OCI-LY3 (cell line): ENCODE results near the gene OSBPL7.

Experiments used
- H2AFZ ChIP-seq: fragments of 200-600, 300-600 bp; shearing (Covaris generic); 2 replicates; pipeline ENCODE4 v1.6.0; 2014; ENCODE audit warnings: antibody characterized with exemption, low read depth, low read length
- H3K27ac ChIP-seq: fragments of 200-600, 300-600 bp; sonication (generic); 2 replicates; pipeline ENCODE4 v1.5.1; 2014; ENCODE audit warnings: mild to moderate bottlenecking, low read length, moderate library complexity, mixed read lengths
- H3K27me3 ChIP-seq: fragments of 200-600, 300-600 bp; sonication (generic); 2 replicates; pipeline ENCODE4 v1.6.1; 2014; ENCODE audit warnings: low read depth, low read length, mixed read lengths
- H3K36me3 ChIP-seq: fragments of 200-600, 300-600 bp; sonication (generic); replicated peaks from 2 replicates; pipeline ENCODE3; 2014; ENCODE audit warnings: low read depth, low read length, mixed read lengths
- H3K4me1 ChIP-seq: fragments of 300-600, 200-600 bp; sonication (generic); 2 replicates; pipeline ENCODE4 v1.6.1; 2014; ENCODE audit warnings: low read length, mixed read lengths
- H3K4me2 ChIP-seq: fragments of 200-600, 300-600 bp; sonication (generic); 2 replicates; pipeline ENCODE4 v1.6.1; 2014; ENCODE audit warnings: low read length, mixed read lengths
- H3K4me3 ChIP-seq: fragments of 300-600, 200-600 bp; sonication (generic); 2 replicates; pipeline ENCODE4 v1.5.1; 2014; ENCODE audit warnings: antibody characterized with exemption, mild to moderate bottlenecking, low read length, moderate library complexity
- H3K79me2 ChIP-seq: fragments of 300-600, 200-600 bp; shearing (Covaris generic); 2 replicates; pipeline ENCODE4 v1.6.1; 2014; ENCODE audit warnings: mild to moderate bottlenecking, low read length, mixed read lengths
- H3K9ac ChIP-seq: fragments of 300-600, 200-600 bp; shearing (Covaris generic); 2 replicates; pipeline ENCODE4 v1.6.0; 2014; ENCODE audit warnings: mild to moderate bottlenecking, low read length, moderate library complexity
- H3K9me3 ChIP-seq: fragments of 200-600, 300-600 bp; shearing (Covaris generic); 2 replicates; pipeline ENCODE4 v1.6.1; 2014; ENCODE audit warnings: low read length, mixed read lengths; ENCODE audit not compliant: insufficient read depth
- H4K20me1 ChIP-seq: fragments of 200-600, 300-600 bp; sonication (generic); 2 replicates; pipeline ENCODE4 v1.6.1; 2016; ENCODE audit warnings: low read length, mixed read lengths; ENCODE audit not compliant: insufficient read depth
- CTCF ChIP-seq: fragments of 200-600, 300-600 bp; sonication (generic); IDR thresholded peaks from 2 replicates; pipeline ENCODE4 v1.5.1; 2014; ENCODE audit warnings: antibody characterized with exemption, low read length, low read depth
- EZH2phosphoT487 ChIP-seq: fragments of 200-600 bp; shearing (Covaris generic); IDR thresholded peaks from 2 replicates; pipeline ENCODE4 v1.6.1; 2018; ENCODE audit warnings: antibody characterized with exemption, mixed run types, low read depth

Gene OSBPL7

GRCh38 chr17:47830396-47831002 is 8.9 kb upstream of the OSBPL7 start:
- H4K20me1 ChIP-seq = no peaks in the 10 kb centered on the region
- no peak for TF ChIP-seq CTCF
- peaks cover 16% of the 10 kb centered on the region for H3K36me3 ChIP-seq
- peak overlapping the region; percentile 84 for H3K9ac ChIP-seq
- H2AFZ ChIP-seq = no peak overlapping the region
- H3K4me2 ChIP-seq = peak overlapping the region; percentile 73
- no peaks in the 10 kb centered on the region for H3K27me3 ChIP-seq
- H3K27ac ChIP-seq = peak overlapping the region; percentile 42; the same call in 1 of the 2 replicates
- H3K9me3 ChIP-seq = no peaks in the 10 kb centered on the region
- peak overlapping the region; percentile 95 for H3K4me3 ChIP-seq
- peaks cover 17% of the 10 kb centered on the region for H3K4me1 ChIP-seq
- H3K79me2 ChIP-seq = peaks cover 28% of the 10 kb centered on the region

- Histone ChIP-seq H3K36me3 (peaks cover 18% of the 10 kb centered on the region), H3K79me2 (peaks cover 28% of the 10 kb centered on the region), H3K9ac (no peak overlapping the region), H3K4me3 (no peak overlapping the region), H3K4me2 (peak overlapping the region; percentile 73; the same call in 1 of the 2 replicates), H3K4me1 (peaks cover 17% of the 10 kb centered on the region), H2AFZ (no peak overlapping the region), H3K27ac (no peak overlapping the region), H3K9me3 (no peaks in the 10 kb centered on the region), H4K20me1 (no peaks in the 10 kb centered on the region), H3K27me3 (no peaks in the 10 kb centered on the region)
- TF ChIP-seq CTCF = no peak
- no peak for TF ChIP-seq EZH2phosphoT487
These were observed 8.3 kb upstream of the OSBPL7 start for GRCh38 chr17:47829870-47830269.

DNA sequence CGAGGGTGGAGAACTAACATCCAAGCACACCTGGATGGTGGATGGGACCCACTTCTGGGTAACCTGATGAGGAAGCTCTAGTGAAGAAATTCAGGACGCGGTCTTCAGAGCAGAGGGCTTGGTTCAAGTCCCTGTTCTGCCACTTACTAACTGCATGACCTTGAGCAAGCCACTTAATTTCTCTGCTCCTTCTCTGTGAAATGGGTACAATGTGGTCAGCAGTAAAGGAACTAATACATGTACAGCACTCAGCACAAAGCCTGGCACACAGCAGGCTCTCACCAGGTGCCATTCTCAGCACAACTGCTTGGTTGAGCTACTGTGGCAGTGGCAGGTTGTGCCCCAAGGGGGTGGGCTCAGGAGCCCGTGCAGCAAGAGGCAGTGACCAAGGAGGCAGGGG is 1.9 kb upstream of the OSBPL7 start:
- H3K27ac ChIP-seq = no peak overlapping the region

GRCh38 chr17:47822785-47823184 is 1.2 kb upstream of the OSBPL7 start:
- Histone ChIP-seq H4K20me1 (no peaks in the 10 kb centered on the region), H3K9ac (no peak overlapping the region), H3K27me3 (no peaks in the 10 kb centered on the region), H2AFZ (no peak overlapping the region), H3K4me3 (no peak overlapping the region), H3K9me3 (no peaks in the 10 kb centered on the region), H3K36me3 (peaks cover 17% of the 10 kb centered on the region), H3K79me2 (no peaks in the 10 kb centered on the region), H3K4me2 (no peak overlapping the region), H3K27ac (no peak overlapping the region), H3K4me1 (peaks cover 18% of the 10 kb centered on the region)
- TF ChIP-seq EZH2phosphoT487 = no peak
- TF ChIP-seq CTCF = no peak

More for the DNA sequence above, 1.9 kb upstream of the OSBPL7 start:
- H3K4me2 ChIP-seq = no peak overlapping the region
- no peak for TF ChIP-seq EZH2phosphoT487
- no peak for TF ChIP-seq CTCF
- 0 out of 2 replicates have a peak, but pooled peaks cover 3% of the 10 kb centered on the region for H3K79me2 ChIP-seq
- no peaks in the 10 kb centered on the region for H3K9me3 ChIP-seq
- peaks cover 18% of the 10 kb centered on the region for H3K4me1 ChIP-seq
- H3K9ac ChIP-seq = no peak overlapping the region
- H4K20me1 ChIP-seq = no peaks in the 10 kb centered on the region
- no peak overlapping the region for H3K4me3 ChIP-seq
- H3K27me3 ChIP-seq = no peaks in the 10 kb centered on the region
- H2AFZ ChIP-seq = no peak overlapping the region
- H3K36me3 ChIP-seq = peaks cover 21% of the 10 kb centered on the region
